GM12872 (cell line): Measurements from ENCODE around the gene KLF15.

Experiments used
- CTCF ChIP-seq: IDR thresholded peaks from 3 replicates; pipeline ENCODE4 v1.5.1; 2011; ENCODE audit warnings: low read depth, mild to moderate bottlenecking, low read length, moderate library complexity; ENCODE audit not compliant: insufficient read depth

The KLF15 gene

DNA sequence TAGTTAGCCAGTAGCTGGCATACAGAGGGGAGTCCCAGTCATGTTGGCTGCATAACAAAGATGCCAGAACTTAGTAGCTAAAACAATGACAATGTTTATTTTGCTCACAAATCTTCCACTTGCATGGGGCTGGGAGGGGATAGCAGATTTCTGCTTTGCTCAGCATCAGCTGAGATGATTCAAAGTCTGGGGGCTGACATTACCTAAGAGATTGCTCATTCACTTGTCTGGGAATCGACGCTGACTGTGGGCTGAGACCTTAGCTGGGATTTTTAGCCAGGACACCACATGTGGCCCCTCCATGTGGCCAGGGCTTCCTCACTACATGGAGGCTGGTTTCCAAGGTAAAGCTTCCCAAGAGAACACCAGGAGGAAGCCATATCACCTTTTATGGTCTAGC is 24.8 kb upstream of the KLF15 start:
- no peak for TF ChIP-seq CTCF

DNA sequence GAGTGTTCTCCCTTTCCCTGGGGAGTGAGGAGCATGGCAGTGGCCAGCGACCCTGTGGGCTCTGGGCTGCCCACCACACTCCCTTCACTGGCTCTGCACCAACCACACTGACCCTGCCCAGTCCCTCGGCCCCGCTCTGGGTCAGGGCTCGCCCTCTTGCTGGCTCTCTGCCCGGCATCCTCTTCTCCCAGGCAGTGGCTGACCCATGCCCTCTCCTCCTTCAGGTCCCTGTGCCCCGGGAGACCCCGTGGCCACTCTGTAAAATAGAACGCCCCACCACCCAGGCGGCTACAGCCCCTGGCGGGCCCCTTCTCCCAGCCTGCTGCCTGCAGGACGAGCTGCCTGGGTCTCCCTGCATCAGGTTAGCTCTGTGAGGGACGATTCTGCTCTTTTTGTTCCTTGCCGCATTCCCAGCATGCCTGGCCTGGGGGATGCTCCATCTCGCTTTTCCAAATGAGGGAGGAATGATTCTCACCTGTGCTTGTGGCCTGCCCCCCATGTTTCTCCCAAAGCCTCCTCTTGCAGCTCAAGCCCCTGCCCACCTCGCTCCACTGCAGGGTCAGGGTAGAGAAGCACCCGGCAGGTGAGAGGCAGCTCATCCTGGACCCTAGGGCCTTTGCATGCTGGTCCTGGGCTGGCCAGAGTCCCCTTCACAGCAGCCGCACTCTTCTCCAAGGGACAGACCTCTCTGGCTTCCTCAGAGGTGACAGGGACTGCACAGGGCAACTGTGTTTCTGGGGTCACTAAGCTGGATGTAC is 23.0 kb upstream of the KLF15 start:
- TF ChIP-seq CTCF: no peak

GRCh38 chr3:126378341-126378751 is 21.1 kb upstream of the KLF15 start:
- no peak for TF ChIP-seq CTCF

DNA sequence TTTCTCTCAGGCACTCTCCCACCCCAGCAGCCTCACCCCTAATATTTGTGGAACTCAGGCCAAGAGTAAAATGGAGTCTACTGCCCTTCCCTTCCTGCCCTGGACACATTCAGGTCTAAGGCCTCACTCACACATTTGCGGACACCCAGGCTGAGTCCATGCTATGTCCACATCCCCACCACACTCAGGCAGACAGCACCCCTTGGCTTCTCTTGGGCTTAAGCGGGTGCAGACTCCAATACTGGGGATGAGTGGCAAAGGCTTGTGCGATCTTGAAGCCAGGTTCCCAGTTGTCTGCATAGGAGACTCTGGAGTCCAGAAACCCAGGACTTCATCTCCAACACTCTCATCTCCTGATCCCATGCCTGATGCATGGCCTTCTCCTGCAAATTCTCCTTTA is 20.0 kb upstream of the KLF15 start:
- no peak for TF ChIP-seq CTCF

GRCh38 chr3:126376444-126376843 is 19.2 kb upstream of the KLF15 start:
- TF ChIP-seq CTCF: no peak

- TF ChIP-seq CTCF: no peak
Observed at GRCh38 chr3:126375835-126376331, 18.7 kb upstream of the KLF15 start.

DNA sequence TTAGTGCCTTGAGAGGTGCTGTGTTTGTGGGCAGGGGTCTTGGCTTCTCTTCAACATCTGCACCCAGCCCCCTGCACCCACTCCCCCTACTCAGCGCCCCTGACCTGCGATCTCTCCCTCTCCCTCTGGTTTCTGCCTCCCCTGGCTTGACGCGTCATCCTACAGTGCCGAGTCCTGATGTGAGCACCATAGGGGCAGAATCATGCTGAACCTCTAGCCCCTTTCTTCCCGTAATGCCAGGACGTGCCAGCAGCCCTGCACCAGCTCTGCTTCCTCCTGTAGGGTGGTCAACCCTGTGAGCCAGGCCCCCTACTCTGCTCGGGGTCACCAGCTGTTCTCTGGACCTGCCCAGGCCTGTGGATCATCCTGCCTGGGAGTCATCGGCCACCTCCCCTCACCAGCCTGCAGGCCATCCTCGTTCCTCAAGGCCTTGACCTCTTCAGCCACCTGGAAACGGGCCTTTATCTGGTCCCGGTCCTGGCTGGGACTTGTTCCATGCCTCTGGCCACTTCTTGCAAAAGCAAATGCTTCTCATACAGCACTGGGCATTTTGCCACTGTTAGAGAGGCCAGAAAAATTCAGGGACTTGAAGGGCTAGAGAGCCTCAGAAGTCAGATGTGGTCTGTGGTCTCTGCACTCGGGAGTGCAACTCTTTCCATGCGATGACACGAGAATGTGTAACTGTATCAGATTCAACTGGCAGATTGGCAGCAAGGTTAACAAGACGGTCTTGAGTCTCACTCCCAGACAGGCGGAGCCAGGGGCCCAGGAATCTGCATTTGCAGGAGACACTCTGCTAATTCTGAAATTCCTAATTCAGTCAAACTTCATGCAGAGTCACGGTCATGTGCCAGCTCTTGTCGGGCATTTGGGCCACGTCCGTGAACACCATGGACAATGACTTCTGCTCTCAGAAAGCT is 16.7 kb upstream of the KLF15 start:
- no peak for TF ChIP-seq CTCF
